ENCODE measurements around the gene ABCA13.

ABCA13 gene

GRCh38 chr7:48305661-48306060, 134.4 kb downstream of the ABCA13 start:
- DNase-seq, result no peak

GRCh38 chr7:48307041-48307714, 135.9 kb downstream of the ABCA13 start:
- no peak for DNase-seq

GRCh38 chr7:48309720-48310119, 138.5 kb downstream of the ABCA13 start:
- DNase-seq, result no peak

GRCh38 chr7:48311464-48312100, 140.3 kb downstream of the ABCA13 start:
- no peak for DNase-seq

- DNase-seq, result peak; percentile 14
Observed at GRCh38 chr7:48312151-48312550, 140.9 kb downstream of the ABCA13 start.

- DNase-seq, result no peak
Observed at GRCh38 chr7:48316768-48317167, 145.5 kb downstream of the ABCA13 start.

- no peak for DNase-seq
Observed at GRCh38 chr7:48317360-48317759, 146.1 kb downstream of the ABCA13 start.

GRCh38 chr7:48321319-48322010, 150.2 kb downstream of the ABCA13 start:
- DNase-seq, result no peak

GRCh38 chr7:48337012-48337621, 165.9 kb downstream of the ABCA13 start:
- DNase-seq, result peak; percentile 5

GRCh38 chr7:48337781-48338180, 166.5 kb downstream of the ABCA13 start:
- DNase-seq, result no peak

GRCh38 chr7:48347230-48347825, 176.1 kb downstream of the ABCA13 start:
- DNase-seq, result no peak

- no peak for DNase-seq
Observed at GRCh38 chr7:48350515-48350914, 179.3 kb downstream of the ABCA13 start.

- DNase-seq, result no peak
Observed at GRCh38 chr7:48351900-48352299, 180.6 kb downstream of the ABCA13 start.

GRCh38 chr7:48355346-48355745, 184.1 kb downstream of the ABCA13 start:
- no peak for DNase-seq

- DNase-seq, result peak; percentile 23
Observed at GRCh38 chr7:48360574-48360973, 189.3 kb downstream of the ABCA13 start.

- no peak for DNase-seq
Observed at GRCh38 chr7:48363174-48363573, 191.9 kb downstream of the ABCA13 start.

- DNase-seq, result peak; percentile 3
Observed at GRCh38 chr7:48365010-48365409, 193.8 kb downstream of the ABCA13 start.

GRCh38 chr7:48366096-48366495, 194.8 kb downstream of the ABCA13 start:
- DNase-seq, result no peak

GRCh38 chr7:48376263-48376662, 205.0 kb downstream of the ABCA13 start:
- no peak for DNase-seq

GRCh38 chr7:48380921-48381320, 209.7 kb downstream of the ABCA13 start:
- DNase-seq, result no peak

- no peak for DNase-seq
Observed at GRCh38 chr7:48381571-48381970, 210.3 kb downstream of the ABCA13 start.

- no peak for DNase-seq
Observed at GRCh38 chr7:48384180-48384752, 213.0 kb downstream of the ABCA13 start.

- no peak for DNase-seq
Observed at GRCh38 chr7:48387932-48388331, 216.7 kb downstream of the ABCA13 start.
